Measurements from ENCODE around the gene FADS6.

The FADS6 gene

DNA sequence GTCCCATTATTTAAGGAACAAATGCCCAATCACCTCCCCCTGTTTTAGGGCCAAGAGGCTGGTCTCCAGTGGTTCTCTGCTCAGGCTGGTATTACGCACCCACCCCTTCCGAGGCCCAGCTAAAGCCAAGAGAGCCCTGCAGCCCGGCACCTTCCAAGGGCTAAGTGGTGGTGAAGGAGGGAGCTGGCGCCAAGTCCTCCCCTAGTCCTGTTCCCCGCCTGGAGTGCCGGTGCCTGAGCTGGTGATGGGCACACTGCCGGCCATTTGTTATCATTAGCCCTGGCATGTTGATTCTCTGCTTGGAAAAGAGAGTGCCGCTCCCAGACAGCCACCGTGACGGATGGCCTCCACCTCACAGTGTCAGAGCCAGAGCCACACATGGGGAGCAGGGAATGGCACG is 65.6 kb downstream of the FADS6 start:
- TF ChIP-seq SIN3A (IDR thresholded peaks at IDR 0.05; ENCODE audit: borderline replicate concordance, insufficient read depth, low read length) (no peak), FOXP2 (optimal IDR thresholded peaks at IDR 0.05; ENCODE audit: borderline replicate concordance, extremely low read depth, extremely low read length, insufficient read depth) (no peak), POLR2AphosphoS5 (IDR thresholded peaks at IDR 0.05; ENCODE audit: low read depth, low read length) (no peak), TAF1 (IDR thresholded peaks at IDR 0.05; ENCODE audit: borderline replicate concordance, insufficient read depth, low read length) (no peak)
- TF ChIP-seq, protein P1, sequence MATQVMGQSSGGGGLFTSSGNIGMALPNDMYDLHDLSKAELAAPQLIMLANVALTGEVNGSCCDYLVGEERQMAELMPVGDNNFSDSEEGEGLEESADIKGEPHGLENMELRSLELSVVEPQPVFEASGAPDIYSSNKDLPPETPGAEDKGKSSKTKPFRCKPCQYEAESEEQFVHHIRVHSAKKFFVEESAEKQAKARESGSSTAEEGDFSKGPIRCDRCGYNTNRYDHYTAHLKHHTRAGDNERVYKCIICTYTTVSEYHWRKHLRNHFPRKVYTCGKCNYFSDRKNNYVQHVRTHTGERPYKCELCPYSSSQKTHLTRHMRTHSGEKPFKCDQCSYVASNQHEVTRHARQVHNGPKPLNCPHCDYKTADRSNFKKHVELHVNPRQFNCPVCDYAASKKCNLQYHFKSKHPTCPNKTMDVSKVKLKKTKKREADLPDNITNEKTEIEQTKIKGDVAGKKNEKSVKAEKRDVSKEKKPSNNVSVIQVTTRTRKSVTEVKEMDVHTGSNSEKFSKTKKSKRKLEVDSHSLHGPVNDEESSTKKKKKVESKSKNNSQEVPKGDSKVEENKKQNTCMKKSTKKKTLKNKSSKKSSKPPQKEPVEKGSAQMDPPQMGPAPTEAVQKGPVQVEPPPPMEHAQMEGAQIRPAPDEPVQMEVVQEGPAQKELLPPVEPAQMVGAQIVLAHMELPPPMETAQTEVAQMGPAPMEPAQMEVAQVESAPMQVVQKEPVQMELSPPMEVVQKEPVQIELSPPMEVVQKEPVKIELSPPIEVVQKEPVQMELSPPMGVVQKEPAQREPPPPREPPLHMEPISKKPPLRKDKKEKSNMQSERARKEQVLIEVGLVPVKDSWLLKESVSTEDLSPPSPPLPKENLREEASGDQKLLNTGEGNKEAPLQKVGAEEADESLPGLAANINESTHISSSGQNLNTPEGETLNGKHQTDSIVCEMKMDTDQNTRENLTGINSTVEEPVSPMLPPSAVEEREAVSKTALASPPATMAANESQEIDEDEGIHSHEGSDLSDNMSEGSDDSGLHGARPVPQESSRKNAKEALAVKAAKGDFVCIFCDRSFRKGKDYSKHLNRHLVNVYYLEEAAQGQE (IDR thresholded peaks at IDR 0.05; ENCODE audit: insufficient read depth in 1 of 2, low read depth in 2 of 2, low read length in 2 of 2), result no peak
